ENCODE data around the gene CNTNAP2. TPM values are rescaled to one million over a fixed set of nuclear protein-coding genes. Genes with fewer than 3 reads are reported as not detected.
"Not testable (repeated sequence)": the region's sequence is repeated elsewhere in the genome, so short reads cannot be mapped to it uniquely, and the experiment has no call there.

CNTNAP2 gene
- total and polyA plus RNA-seq, 2 of the 13 experiments (the other 11 are each of a cell fraction or from before 2014, with no cell fraction given) = 0.40 to 0.42 TPM

DNA sequence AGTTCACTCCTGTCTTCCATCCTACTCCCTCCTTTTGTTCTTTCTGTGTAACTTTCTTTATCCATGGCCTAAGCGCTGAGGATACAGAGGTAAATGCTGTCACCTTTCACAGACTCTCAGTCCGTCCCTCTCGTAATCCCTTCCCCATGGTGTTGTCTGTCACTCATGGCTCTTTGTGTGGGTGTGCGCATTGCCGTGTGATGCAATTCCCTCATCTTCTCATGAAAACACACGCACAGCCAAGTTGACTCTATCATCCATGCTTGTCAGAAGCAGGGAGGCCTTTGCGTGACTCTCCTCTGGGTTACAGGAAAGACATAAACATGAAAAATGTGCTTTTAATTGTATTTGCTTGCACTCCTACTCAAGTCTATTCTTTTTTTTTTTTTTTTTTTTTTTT lies 2348.3 kb downstream of the CNTNAP2 start:
- no peak for ATAC-seq
- H3K9ac ChIP-seq (ENCODE audit: insufficient read depth, low read depth, low read length) = no peak overlapping the region

GRCh38 chr7:148465441-148465840 lies 2348.8 kb downstream of the CNTNAP2 start:
- BruUV-seq (replicated peaks); POLR2A ChIA-PET: not testable (repeated sequence)

More for the DNA sequence above, 2348.3 kb downstream of the CNTNAP2 start:
- Histone ChIP-seq H3K4me3 (replicated peaks in 1 of 3; ENCODE audit: insufficient read depth in 1 of 3, low read depth in 2 of 3, low read length in 3 of 3) (no peak overlapping the region), H3K9me3 (ENCODE audit: low read length) (no peaks in the 10 kb centered on the region), H3K4me1 (ENCODE audit: insufficient read depth, low read length) (peaks cover 36% of the 10 kb centered on the region), H4K20me1 (ENCODE audit: insufficient read depth, low read length) (no peaks in the 10 kb centered on the region), H3K36me3 (replicated peaks in 1 of 2; ENCODE audit: control insufficient read depth in 1 of 2, insufficient read depth in 2 of 2, low read length in 2 of 2) (no peaks in the 10 kb centered on the region), H3K27ac (ENCODE audit: extremely low read length, insufficient read depth, low read length) (no peak overlapping the region), H3K4me2 (ENCODE audit: low read depth, low read length) (no peak overlapping the region), H2AFZ (ENCODE audit: low read length) (no peak overlapping the region), H3K27me3 (ENCODE audit: control insufficient read depth in 1 of 2, insufficient read depth in 2 of 2, low read length in 2 of 2) (no peaks in the 10 kb centered on the region), H3K79me2 (ENCODE audit: insufficient read depth, low read length) (no peaks in the 10 kb centered on the region)
- 94% methylated on average over 7 of the region's 7 CpGs for WGBS (ENCODE audit: low lambda C conversion rate)
- POLR2A ChIA-PET = no interaction called here
- intact Hi-C loops (cut with micrococcal nuclease; ENCODE audit: unreplicated experiment) (no loop called here), in situ Hi-C loops (cut with HindIII; ENCODE audit: extremely low pct_ligation_motif_present, low pct_unique_long_range_greater_than_20kb) (no loop called here)
- no peak for TF ChIP-seq ZNF33A (CRISPR knock-in tag; IDR thresholded peaks at IDR 0.05; ENCODE audit: borderline replicate concordance)
- TF ChIP-seq RBM39 (IDR thresholded peaks at IDR 0.05; ENCODE audit: low read depth, low read length, poor library complexity, severe bottlenecking) = no peak
- no peak for TF ChIP-seq POLR2A (IDR thresholded peaks at IDR 0.05; ENCODE audit: insufficient read depth in 1 of 2, low read depth in 2 of 2, low read length in 2 of 2)
- TF ChIP-seq RCOR2 (CRISPR knock-in tag; IDR thresholded peaks at IDR 0.05) = no peak
- no peak for TF ChIP-seq JUN (CRISPR knock-in tag; IDR thresholded peaks at IDR 0.05)
- TF ChIP-seq ZFP36L2 (CRISPR knock-in tag; IDR thresholded peaks at IDR 0.05) = no peak
- TF ChIP-seq KLF6 (CRISPR knock-in tag; IDR thresholded peaks at IDR 0.05) = no peak
- TF ChIP-seq, protein P1, sequence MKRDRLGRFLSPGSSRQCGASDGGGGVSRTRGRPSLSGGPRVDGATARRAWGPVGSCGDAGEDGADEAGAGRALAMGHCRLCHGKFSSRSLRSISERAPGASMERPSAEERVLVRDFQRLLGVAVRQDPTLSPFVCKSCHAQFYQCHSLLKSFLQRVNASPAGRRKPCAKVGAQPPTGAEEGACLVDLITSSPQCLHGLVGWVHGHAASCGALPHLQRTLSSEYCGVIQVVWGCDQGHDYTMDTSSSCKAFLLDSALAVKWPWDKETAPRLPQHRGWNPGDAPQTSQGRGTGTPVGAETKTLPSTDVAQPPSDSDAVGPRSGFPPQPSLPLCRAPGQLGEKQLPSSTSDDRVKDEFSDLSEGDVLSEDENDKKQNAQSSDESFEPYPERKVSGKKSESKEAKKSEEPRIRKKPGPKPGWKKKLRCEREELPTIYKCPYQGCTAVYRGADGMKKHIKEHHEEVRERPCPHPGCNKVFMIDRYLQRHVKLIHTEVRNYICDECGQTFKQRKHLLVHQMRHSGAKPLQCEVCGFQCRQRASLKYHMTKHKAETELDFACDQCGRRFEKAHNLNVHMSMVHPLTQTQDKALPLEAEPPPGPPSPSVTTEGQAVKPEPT (CRISPR knock-in tag; IDR thresholded peaks at IDR 0.05; ENCODE audit: low read depth) = no peak
- no peak for TF ChIP-seq ZMYM3 (CRISPR knock-in tag; IDR thresholded peaks at IDR 0.05)
- TF ChIP-seq ZNF24 (IDR thresholded peaks at IDR 0.05) = no peak
- no peak for TF ChIP-seq NR1H2 (CRISPR knock-in tag; IDR thresholded peaks at IDR 0.05; ENCODE audit: borderline replicate concordance, low read depth)
- TF ChIP-seq ZNF205 (CRISPR knock-in tag; IDR thresholded peaks at IDR 0.05) = no peak
- no peak for TF ChIP-seq MYNN (CRISPR knock-in tag; IDR thresholded peaks at IDR 0.05; ENCODE audit: low read depth)
- no peak for TF ChIP-seq MTF2 (CRISPR knock-in tag; IDR thresholded peaks at IDR 0.05; ENCODE audit: borderline replicate concordance)
- TF ChIP-seq, protein P2, sequence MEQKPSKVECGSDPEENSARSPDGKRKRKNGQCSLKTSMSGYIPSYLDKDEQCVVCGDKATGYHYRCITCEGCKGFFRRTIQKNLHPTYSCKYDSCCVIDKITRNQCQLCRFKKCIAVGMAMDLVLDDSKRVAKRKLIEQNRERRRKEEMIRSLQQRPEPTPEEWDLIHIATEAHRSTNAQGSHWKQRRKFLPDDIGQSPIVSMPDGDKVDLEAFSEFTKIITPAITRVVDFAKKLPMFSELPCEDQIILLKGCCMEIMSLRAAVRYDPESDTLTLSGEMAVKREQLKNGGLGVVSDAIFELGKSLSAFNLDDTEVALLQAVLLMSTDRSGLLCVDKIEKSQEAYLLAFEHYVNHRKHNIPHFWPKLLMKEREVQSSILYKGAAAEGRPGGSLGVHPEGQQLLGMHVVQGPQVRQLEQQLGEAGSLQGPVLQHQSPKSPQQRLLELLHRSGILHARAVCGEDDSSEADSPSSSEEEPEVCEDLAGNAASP (CRISPR knock-in tag; IDR thresholded peaks at IDR 0.05; ENCODE audit: borderline replicate concordance) = no peak
- DNase-seq (ENCODE audit: low spot score) (no peak), FAIRE-seq (no peak)
- no TSS peak for BruUV-seq (replicated peaks)
- CTCF ChIA-PET (ENCODE audit: low intra/inter-chr PET ratio, low total read pairs) = no interaction called here

More at GRCh38 chr7:148465441-148465840, 2348.8 kb downstream of the CNTNAP2 start:
- FAIRE-seq; H3K27me3 ChIP-seq (ENCODE audit: control insufficient read depth in 1 of 2, insufficient read depth in 2 of 2, low read length in 2 of 2); CTCF ChIA-PET (ENCODE audit: low intra/inter-chr PET ratio, low total read pairs); ATAC-seq; H3K4me2 ChIP-seq (ENCODE audit: low read depth, low read length); H4K20me1 ChIP-seq (ENCODE audit: insufficient read depth, low read length); H3K9me3 ChIP-seq (ENCODE audit: low read length); H3K36me3 ChIP-seq (replicated peaks in 1 of 2; ENCODE audit: control insufficient read depth in 1 of 2, insufficient read depth in 2 of 2, low read length in 2 of 2); H3K27ac ChIP-seq (ENCODE audit: extremely low read length, insufficient read depth, low read length); H2AFZ ChIP-seq (ENCODE audit: low read length); H3K79me2 ChIP-seq (ENCODE audit: insufficient read depth, low read length); DNase-seq (ENCODE audit: low spot score); in situ Hi-C loops (cut with HindIII; ENCODE audit: extremely low pct_ligation_motif_present, low pct_unique_long_range_greater_than_20kb); H3K4me3 ChIP-seq (replicated peaks in 1 of 3; ENCODE audit: insufficient read depth in 1 of 3, low read depth in 2 of 3, low read length in 3 of 3); H3K9ac ChIP-seq (ENCODE audit: insufficient read depth, low read depth, low read length); intact Hi-C loops (cut with micrococcal nuclease; ENCODE audit: unreplicated experiment): not testable (repeated sequence)
- WGBS (ENCODE audit: low lambda C conversion rate) = 90% methylated on average over 15 of the region's 15 CpGs
- peaks cover 36% of the 10 kb centered on the region for H3K4me1 ChIP-seq (ENCODE audit: insufficient read depth, low read length)
